Adrenal gland (tissue), 5 donors: Measurements from ENCODE around the gene TAL2.

Experiments
- CTCF ChIP-seq, 6 experiments: fragments of 450-650 bp in 4 of 6; fragments of 200-600 bp in 2 of 6; sonication (generic) in 1 of 6; IDR thresholded peaks; 1 replicate in 5 of 6; 2 replicates in 1 of 6; pipeline versions ENCODE4 v1.5.1 to v1.8.0; 2016 to 2021; ENCODE audit warnings: antibody characterized with exemption in 6 of 6, mild to moderate bottlenecking in 2 of 6, moderate library complexity in 1 of 6
- POLR2A ChIP-seq, 2 donors: fragments of 450-650 bp; IDR thresholded peaks; one replicate each; pipeline ENCODE4 v1.6.1; 2017; ENCODE audit warnings: antibody characterized with exemption in 2 of 2, mild to moderate bottlenecking in 2 of 2, moderate library complexity in 1 of 2
- donor health status: DM: no; HTN: no; CAD: no.

- TF ChIP-seq CTCF (IDR thresholded peaks at IDR 0.05) (no peak), POLR2A (IDR thresholded peaks at IDR 0.05) (no peak)
These were observed 21.5 kb downstream of the TAL2 start for GRCh38 chr9:105683688-105684275.
